AG09309 (cell line): ENCODE measurements around the gene HOXB5.

Experiments used
- DNase-seq: peaks from one replicate; pipeline ENCODE4 v3.0.0-alpha.2; 2010; ENCODE audit warnings: low read depth
- H3K4me3 ChIP-seq: 2 replicates; pipeline ENCODE4 v1.5.1; 2011; ENCODE audit warnings: mild to moderate bottlenecking, low read depth, low read length, moderate library complexity; ENCODE audit not compliant: control insufficient read depth
- TF ChIP-seq, protein P1 (sequence below): IDR thresholded peaks from 2 replicates; pipeline ENCODE4 v1.5.1; 2011; ENCODE audit warnings: mild to moderate bottlenecking, low read depth, low read length, inconsistent platforms; ENCODE audit not compliant: insufficient read depth, control insufficient read depth; ENCODE audit errors: missing control alignments

HOXB5 gene

GRCh38 chr17:48639982-48640857 is 46.6 kb upstream of the HOXB5 start:
- no peak overlapping the region for H3K4me3 ChIP-seq
- DNase-seq, result no peak
- TF ChIP-seq, protein P1, sequence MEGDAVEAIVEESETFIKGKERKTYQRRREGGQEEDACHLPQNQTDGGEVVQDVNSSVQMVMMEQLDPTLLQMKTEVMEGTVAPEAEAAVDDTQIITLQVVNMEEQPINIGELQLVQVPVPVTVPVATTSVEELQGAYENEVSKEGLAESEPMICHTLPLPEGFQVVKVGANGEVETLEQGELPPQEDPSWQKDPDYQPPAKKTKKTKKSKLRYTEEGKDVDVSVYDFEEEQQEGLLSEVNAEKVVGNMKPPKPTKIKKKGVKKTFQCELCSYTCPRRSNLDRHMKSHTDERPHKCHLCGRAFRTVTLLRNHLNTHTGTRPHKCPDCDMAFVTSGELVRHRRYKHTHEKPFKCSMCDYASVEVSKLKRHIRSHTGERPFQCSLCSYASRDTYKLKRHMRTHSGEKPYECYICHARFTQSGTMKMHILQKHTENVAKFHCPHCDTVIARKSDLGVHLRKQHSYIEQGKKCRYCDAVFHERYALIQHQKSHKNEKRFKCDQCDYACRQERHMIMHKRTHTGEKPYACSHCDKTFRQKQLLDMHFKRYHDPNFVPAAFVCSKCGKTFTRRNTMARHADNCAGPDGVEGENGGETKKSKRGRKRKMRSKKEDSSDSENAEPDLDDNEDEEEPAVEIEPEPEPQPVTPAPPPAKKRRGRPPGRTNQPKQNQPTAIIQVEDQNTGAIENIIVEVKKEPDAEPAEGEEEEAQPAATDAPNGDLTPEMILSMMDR, result no peak

DNA sequence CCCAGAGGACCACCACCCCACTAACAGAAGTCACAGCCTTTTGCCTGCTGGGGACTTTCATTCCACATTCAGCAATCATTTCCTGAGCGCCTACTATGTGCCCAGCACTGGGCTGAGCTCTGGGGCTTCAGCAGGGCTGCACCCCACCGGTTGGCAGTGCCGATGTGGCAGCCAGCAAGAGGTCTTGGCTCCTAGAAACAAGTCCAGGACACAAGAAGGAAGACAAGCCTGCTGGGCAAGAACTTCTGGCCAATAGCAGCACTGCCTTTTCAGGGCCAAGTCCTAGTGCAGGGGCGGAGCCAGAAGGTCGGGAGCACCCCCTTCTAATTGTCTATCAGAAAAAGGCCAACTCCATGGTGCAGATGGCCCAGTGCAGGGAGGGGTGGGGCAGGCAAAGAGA is 45.6 kb upstream of the HOXB5 start:
- TF ChIP-seq, protein P1, result no peak
- no peak for DNase-seq
- H3K4me3 ChIP-seq, result no peak overlapping the region

GRCh38 chr17:48637323-48638260 is 44.0 kb upstream of the HOXB5 start:
- TF ChIP-seq, protein P1, result no peak
- H3K4me3 ChIP-seq, result no peak overlapping the region
- DNase-seq, result peak; percentile 52

GRCh38 chr17:48636177-48637018 is 42.8 kb upstream of the HOXB5 start:
- no peak for DNase-seq
- TF ChIP-seq, protein P1, result peak; percentile 51
- H3K4me3 ChIP-seq, result no peak overlapping the region

GRCh38 chr17:48634493-48635208 is 41.1 kb upstream of the HOXB5 start:
- no peak for DNase-seq
- TF ChIP-seq, protein P1, result no peak
- no peak overlapping the region for H3K4me3 ChIP-seq

DNA sequence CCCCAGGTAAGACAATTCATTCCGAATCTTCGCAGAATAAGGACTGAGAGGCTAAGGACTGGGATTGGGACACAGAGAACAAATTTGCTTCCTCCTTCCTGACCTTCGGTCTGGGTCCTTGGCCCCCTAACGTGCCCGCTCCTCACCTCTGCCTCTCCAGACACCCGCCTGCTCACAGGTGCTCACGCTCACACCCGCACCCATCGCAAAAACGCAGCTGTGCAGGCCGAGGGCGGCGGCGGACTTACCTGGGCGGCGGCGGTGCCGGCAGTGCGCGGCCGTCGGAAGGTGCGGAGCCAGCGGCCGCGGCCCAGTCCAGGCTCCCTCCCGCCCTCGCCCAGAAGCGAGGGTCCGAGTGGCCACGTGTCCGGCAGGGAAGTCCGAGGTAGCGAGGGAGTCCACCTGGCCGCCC is 39.7 kb upstream of the HOXB5 start:
- TF ChIP-seq, protein P1, result no peak
- DNase-seq, result no peak
- no peak overlapping the region for H3K4me3 ChIP-seq
